HG03039 (cell line): ENCODE results near the gene CD22.
"Not testable (repeated sequence)": the region's sequence is repeated elsewhere in the genome, so short reads cannot be mapped to it uniquely, and the experiment has no call there.

Experiments used
- ATAC-seq: cut with Tn5 transposase; IDR thresholded peaks from one replicate; pipeline ENCODE4 v1.9.1; 2021; ENCODE audit warnings: mild to moderate bottlenecking, moderate library complexity; ENCODE audit not compliant: unreplicated experiment

Gene CD22

GRCh38 chr19:35328851-35329285 is at the start of gene CD22:
Gene CD22, plus strand, starts transcription at chr19:35329187. Its CDS starts 2,854 bp downstream, at chr19:35332041.
- ATAC-seq: no peak

GRCh38 chr19:35279374-35279773 is 49.6 kb upstream of the CD22 start:
- no peak for ATAC-seq

- no peak for ATAC-seq
Measured at GRCh38 chr19:35279985-35280821, 48.8 kb upstream of the CD22 start.

GRCh38 chr19:35281303-35281702 is 47.7 kb upstream of the CD22 start:
- ATAC-seq: no peak

- no peak for ATAC-seq
Measured at GRCh38 chr19:35284153-35285094, 44.6 kb upstream of the CD22 start.

- no peak for ATAC-seq
Measured at GRCh38 chr19:35285095-35285449, 43.9 kb upstream of the CD22 start.

GRCh38 chr19:35285465-35285864 is 43.5 kb upstream of the CD22 start:
- not testable (repeated sequence) for ATAC-seq

- ATAC-seq: not testable (repeated sequence)
Measured at GRCh38 chr19:35286101-35286500, 42.9 kb upstream of the CD22 start.

GRCh38 chr19:35287713-35288112 is 41.3 kb upstream of the CD22 start:
- no peak for ATAC-seq

GRCh38 chr19:35288331-35288730 is 40.7 kb upstream of the CD22 start:
- no peak for ATAC-seq

- ATAC-seq: no peak
Measured at GRCh38 chr19:35288906-35289305, 40.1 kb upstream of the CD22 start.

- no peak for ATAC-seq
Measured at GRCh38 chr19:35290381-35291127, 38.4 kb upstream of the CD22 start.

GRCh38 chr19:35291259-35291658 is 37.7 kb upstream of the CD22 start:
- ATAC-seq: no peak

GRCh38 chr19:35291916-35292315 is 37.1 kb upstream of the CD22 start, which contains the start of gene MAG:
Gene MAG, plus strand, starts transcription at chr19:35292161. Its CDS starts 3,248 bp downstream, at chr19:35295409.
- no peak for ATAC-seq

GRCh38 chr19:35292421-35293362 is 36.3 kb upstream of the CD22 start:
- no peak for ATAC-seq

GRCh38 chr19:35293363-35293739 is 35.6 kb upstream of the CD22 start:
- no peak for ATAC-seq

- ATAC-seq: no peak
Measured at GRCh38 chr19:35293808-35294207, 35.2 kb upstream of the CD22 start.

GRCh38 chr19:35294328-35294727 is 34.7 kb upstream of the CD22 start:
- ATAC-seq: no peak

GRCh38 chr19:35294859-35295791 is 33.9 kb upstream of the CD22 start:
- no peak for ATAC-seq
